HCT116 (cell line): ENCODE measurements around the gene PACSIN2. TPM values are rescaled to one million over a fixed set of nuclear protein-coding genes. Genes with fewer than 3 reads are reported as not detected.

Source experiments
- ATAC-seq: fragments of 200-7000 bp; cut with Tn5 transposase; 2 replicates; pipeline ENCODE4 v1.9.1; 2020; ENCODE audit warnings: mild to moderate bottlenecking, moderate library complexity
- BruUV-seq: library from RNA; stranded (reverse); fragments of 400-500 nt; replicated peaks from 2 replicates; lab custom pipeline; 2021; lab: Mats Ljungman, UMichigan
- CTCF ChIA-PET: fragments of 300-600 bp; sonication (Branson Sonifier 250); formaldehyde crosslinking; loops from one replicate; lab custom pipeline; 2021; ENCODE audit warnings: antibody characterized with exemption; lab: Charles Lee
- POLR2A ChIA-PET: fragments of 300-600, 350-600 bp; sonication (Branson Sonifier 250); formaldehyde crosslinking; loops from one replicate; lab custom pipeline; 2021; ENCODE audit warnings: antibody characterized with exemption; lab: Charles Lee
- RAD21 ChIA-PET, 2 experiments: fragments of 300-600 bp; sonication (Branson Sonifier 250); formaldehyde crosslinking; loops; one replicate each; lab custom pipeline; 2023; ENCODE audit warnings: low total read pairs in 2 of 2; ENCODE audit not compliant: uncharacterized antibody in 2 of 2, unreplicated experiment in 2 of 2, low non-redundant PET in 1 of 2; lab: Charles Lee
- DNase-seq: peaks from one replicate; pipeline ENCODE4 v3.0.0-alpha.2; 2010; ENCODE audit warnings: low read depth, low spot score
- H2AFZ ChIP-seq: fragments of 200-600 bp; shearing (Covaris generic), sonication (generic); 2 replicates; pipeline ENCODE4 v1.6.1; 2017; ENCODE audit warnings: low read depth, mixed run types, mixed read lengths, antibody characterized with exemption, low read length; ENCODE audit not compliant: poor library complexity, severe bottlenecking
- H3K27ac ChIP-seq: 2 replicates; pipeline ENCODE4 v1.5.1; 2012; ENCODE audit warnings: low read depth, low read length
- H3K27me3 ChIP-seq: fragments of 200-600 bp; sonication (generic); 2 replicates; pipeline ENCODE4 v1.6.1; 2016; ENCODE audit warnings: mixed run types, low read length, mixed read lengths; ENCODE audit not compliant: insufficient read depth
- H3K36me3 ChIP-seq, 2 experiments: fragments of 200-500 bp in 1 of 2; fragments of 200-600 bp in 1 of 2; sonication (Bioruptor generic) in 1 of 2; sonication (generic) in 1 of 2; 2 replicates each; pipeline versions ENCODE4 v1.5.1 to v1.6.1; 2014 to 2016; ENCODE audit warnings: low read length in 2 of 2, inconsistent platforms in 1 of 2, mixed read lengths in 1 of 2, mixed run types in 1 of 2; ENCODE audit not compliant: insufficient read depth in 2 of 2, control insufficient read depth in 1 of 2
- H3K4me1 ChIP-seq, 2 experiments: fragments of 200-600 bp in 1 of 2; sonication (generic) in 1 of 2; 2 replicates each; pipeline versions ENCODE4 v1.5.1 to v1.6.1; 2012 to 2017; ENCODE audit warnings: low read length in 2 of 2, inconsistent platforms in 1 of 2, mild to moderate bottlenecking in 1 of 2, mixed read lengths in 1 of 2, mixed run types in 1 of 2, moderate library complexity in 1 of 2; ENCODE audit not compliant: insufficient read depth in 2 of 2, control insufficient read depth in 1 of 2
- H3K4me2 ChIP-seq: fragments of 200-600 bp; sonication (generic); 2 replicates; pipeline ENCODE4 v1.6.1; 2017; ENCODE audit warnings: mixed run types, low read length, mixed read lengths
- H3K4me3 ChIP-seq, 2 experiments: fragments of 200-600 bp in 1 of 2; sonication (generic) in 1 of 2; replicated peaks in 1 of 2; 2 replicates each; pipeline ENCODE4 v1.5.1; 2011 to 2016; ENCODE audit warnings: low read length in 2 of 2, control low read depth in 1 of 2, low read depth in 1 of 2, mild to moderate bottlenecking in 1 of 2, mixed read lengths in 1 of 2, mixed run types in 1 of 2
- H3K79me2 ChIP-seq: fragments of 200-600 bp; sonication (generic); 2 replicates; pipeline ENCODE4 v1.6.1; 2017; ENCODE audit warnings: mild to moderate bottlenecking, mixed run types, low read length, moderate library complexity, mixed read lengths; ENCODE audit not compliant: insufficient read depth
- H3K9ac ChIP-seq: fragments of 200-600 bp; sonication (generic); 2 replicates; pipeline ENCODE4 v1.6.1; 2016; ENCODE audit warnings: low read length, mixed read lengths
- H3K9me2 ChIP-seq: fragments of 200-600 bp; sonication (generic), shearing (Covaris generic); 2 replicates; pipeline ENCODE4 v1.6.1; 2017; ENCODE audit warnings: mixed run types, mild to moderate bottlenecking, moderate library complexity; ENCODE audit not compliant: insufficient read depth
- H3K9me3 ChIP-seq, 2 experiments: fragments of 200-500 bp in 1 of 2; fragments of 200-600 bp in 1 of 2; sonication (Bioruptor generic) in 1 of 2; sonication (generic) in 1 of 2; 2 replicates each; pipeline ENCODE4 v1.6.1; 2014 to 2017; ENCODE audit warnings: low read length in 2 of 2, mixed read lengths in 2 of 2, inconsistent platforms in 1 of 2, low read depth in 1 of 2, mild to moderate bottlenecking in 1 of 2, mixed run types in 1 of 2, moderate library complexity in 1 of 2; ENCODE audit not compliant: control insufficient read depth in 1 of 2, insufficient read depth in 1 of 2
- H4K20me1 ChIP-seq: fragments of 200-600 bp; sonication (generic), shearing (Covaris generic); 2 replicates; pipeline ENCODE4 v1.6.1; 2017; ENCODE audit warnings: mixed run types, mild to moderate bottlenecking, moderate library complexity; ENCODE audit not compliant: insufficient read depth
- CEBPB ChIP-seq: IDR thresholded peaks from 2 replicates; pipeline ENCODE4 v1.6.1; 2012; ENCODE audit warnings: low read depth
- EGR1 ChIP-seq: IDR thresholded peaks from 2 replicates; pipeline ENCODE4 v1.6.1; 2012; ENCODE audit warnings: low read depth
- FOSL1 ChIP-seq: IDR thresholded peaks from 2 replicates; pipeline ENCODE4 v1.6.1; 2012; ENCODE audit warnings: low read depth
- POLR2A ChIP-seq: IDR thresholded peaks from 2 replicates; pipeline ENCODE4 v1.7.0; 2011; ENCODE audit warnings: borderline replicate concordance; ENCODE audit not compliant: insufficient read depth, insufficient read length; ENCODE audit errors: extremely low read depth
- RAD21 ChIP-seq: IDR thresholded peaks from 2 replicates; pipeline ENCODE4 v1.6.1; 2012; ENCODE audit warnings: low read depth, mild to moderate bottlenecking
- YY1 ChIP-seq: IDR thresholded peaks from 2 replicates; pipeline ENCODE4 v1.6.1; 2011; ENCODE audit warnings: low read length, low read depth, moderate library complexity, mild to moderate bottlenecking; ENCODE audit not compliant: insufficient replicate concordance; ENCODE audit errors: extremely low read depth
- ZFX ChIP-seq: fragments of 450-650 bp; IDR thresholded peaks from 2 replicates; pipeline ENCODE4 v1.6.1; 2017
- ZNF274 ChIP-seq: fragments of 200-500 bp; sonication (Bioruptor generic); IDR thresholded peaks from 2 replicates; pipeline ENCODE4 v1.6.1; 2014; ENCODE audit warnings: mild to moderate bottlenecking, low read depth, low read length, inconsistent platforms
- intact Hi-C: fragments of 100-400 bp; cut with micrococcal nuclease; formaldehyde crosslinking; loops from 2 replicates; pipeline ENCODE4 v1.10.0; 2022
- total RNA-seq: library from RNA; stranded (reverse); gene quantifications from one replicate; pipeline ENCODE4 v1.2.1, GENCODE V29; 2021; ENCODE audit not compliant: unreplicated experiment
- TF ChIP-seq, protein P1 (sequence below), 3 experiments: fragments of 200-600 bp in 1 of 3; sonication (generic) in 1 of 3; IDR thresholded peaks in 2 of 3; conservative IDR thresholded peaks in 1 of 3; 2 replicates each; pipeline ENCODE4 v1.5.1; 2012 to 2017; ENCODE audit warnings: low read depth in 2 of 3, low read length in 2 of 3, antibody characterized with exemption in 1 of 3, borderline replicate concordance in 1 of 3, control low read depth in 1 of 3, mild to moderate bottlenecking in 1 of 3, mixed read lengths in 1 of 3, mixed run types in 1 of 3, moderate library complexity in 1 of 3; ENCODE audit not compliant: insufficient read depth in 1 of 3
- TF ChIP-seq, protein P2 (sequence below): IDR thresholded peaks from 2 replicates; pipeline ENCODE4 v1.6.1; 2011; ENCODE audit warnings: mild to moderate bottlenecking, low read length, moderate library complexity; ENCODE audit not compliant: insufficient replicate concordance; ENCODE audit errors: extremely low read depth
- TF ChIP-seq, protein P3 (sequence below): IDR thresholded peaks from 2 replicates; pipeline ENCODE4 v1.6.1; 2012; ENCODE audit warnings: low read depth

Gene PACSIN2
- total RNA-seq, 1 experiment from 2014 or later, result 48.2 TPM

DNA sequence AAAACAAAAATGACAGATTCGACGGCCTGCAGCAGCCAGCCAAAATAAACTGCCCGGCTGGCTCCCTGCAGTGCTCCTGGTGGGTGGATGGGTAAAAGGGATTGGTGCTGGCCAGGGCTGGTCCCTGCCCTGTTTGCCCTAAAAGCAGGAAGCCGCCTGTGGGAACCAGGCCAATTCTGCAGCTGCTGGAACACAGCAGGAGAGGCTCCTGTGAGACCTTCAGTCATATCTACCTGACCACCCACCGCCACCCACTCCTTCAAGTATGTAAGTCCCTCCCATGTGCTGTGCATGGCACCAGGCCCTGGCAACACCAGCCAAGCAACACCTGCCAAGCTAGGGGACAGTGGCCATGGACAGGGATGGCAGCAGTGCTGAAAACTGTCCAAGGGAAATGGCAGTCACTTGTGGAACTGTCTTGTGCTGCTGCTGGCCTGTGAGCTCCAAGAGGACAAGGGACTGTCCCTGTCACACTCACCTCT, 109.2 kb downstream of the PACSIN2 start (continued):
- TF ChIP-seq YY1, result no peak

DNA sequence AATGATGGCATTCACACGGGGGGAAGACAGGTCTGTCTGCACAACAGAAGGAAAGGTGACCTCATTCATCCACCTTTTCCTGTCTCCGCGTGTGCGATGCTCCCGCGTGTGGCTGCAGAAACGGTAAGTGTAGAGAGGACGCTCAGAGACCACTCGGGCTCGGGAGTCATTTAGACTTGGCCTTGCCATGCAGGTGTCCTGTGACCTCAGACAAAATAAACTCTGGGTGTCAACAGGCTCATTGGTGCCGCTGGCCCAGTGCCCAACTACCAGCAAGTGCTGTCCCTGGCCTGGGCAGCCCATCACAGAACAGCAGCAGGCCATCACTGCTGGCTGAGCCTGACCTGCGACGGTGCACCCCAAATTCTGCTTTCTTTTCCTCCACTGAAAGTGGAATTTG, 109.7 kb downstream of the PACSIN2 start:
- Histone ChIP-seq H3K27ac (no peak overlapping the region), H3K36me3 (peaks cover 0 to 2% of the 10 kb centered on the region in 2 experiments; a peak in 2 of 4 replicates), H3K79me2 (peaks cover 3% of the 10 kb centered on the region; the same call in 1 of the 2 replicates), H4K20me1 (no peaks in the 10 kb centered on the region), H2AFZ (no peak overlapping the region), H3K4me1 (peaks cover 0 to 3% of the 10 kb centered on the region in 2 experiments; a peak in 1 of 4 replicates), H3K9ac (no peak overlapping the region), H3K4me3 (no peak overlapping the region), H3K9me2 (no peaks in the 10 kb centered on the region), H3K4me2 (no peak overlapping the region), H3K27me3 (no peaks in the 10 kb centered on the region), H3K9me3 (no peaks in the 10 kb centered on the region)
- DNase-seq (no peak), ATAC-seq (no peak)
- ChIA-PET CTCF (no interaction called here), RAD21 (no interaction called here), POLR2A (no interaction called here)
- intact Hi-C loops, result no loop called here
- BruUV-seq, result no TSS peak
- TF ChIP-seq FOSL1 (no peak), ZNF274 (no peak)

DNA sequence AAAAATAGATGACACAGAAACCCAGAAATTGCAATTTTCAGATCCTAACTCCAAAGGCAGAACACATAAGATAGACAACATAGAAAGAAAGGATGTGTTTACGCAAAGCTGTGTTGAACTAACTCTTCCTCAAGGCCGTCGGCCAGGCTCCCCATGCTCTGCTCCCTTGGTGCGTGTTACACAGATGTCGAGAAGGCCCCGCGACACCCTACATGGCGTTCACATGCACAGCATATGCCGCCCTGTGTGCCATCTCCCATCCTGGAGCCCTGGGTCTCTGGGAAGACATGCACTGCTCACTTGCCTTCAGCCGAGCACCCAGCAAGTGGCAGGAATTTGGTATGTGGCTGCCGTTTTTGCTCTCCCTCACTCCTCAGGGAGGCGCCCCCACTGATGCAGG, 110.9 kb downstream of the PACSIN2 start:
- peaks cover 3% of the 10 kb centered on the region; the same call in 1 of the 2 replicates for H3K79me2 ChIP-seq
- H4K20me1 ChIP-seq, result no peaks in the 10 kb centered on the region
- CTCF ChIA-PET, result no interaction called here
- TF ChIP-seq, protein P1, sequence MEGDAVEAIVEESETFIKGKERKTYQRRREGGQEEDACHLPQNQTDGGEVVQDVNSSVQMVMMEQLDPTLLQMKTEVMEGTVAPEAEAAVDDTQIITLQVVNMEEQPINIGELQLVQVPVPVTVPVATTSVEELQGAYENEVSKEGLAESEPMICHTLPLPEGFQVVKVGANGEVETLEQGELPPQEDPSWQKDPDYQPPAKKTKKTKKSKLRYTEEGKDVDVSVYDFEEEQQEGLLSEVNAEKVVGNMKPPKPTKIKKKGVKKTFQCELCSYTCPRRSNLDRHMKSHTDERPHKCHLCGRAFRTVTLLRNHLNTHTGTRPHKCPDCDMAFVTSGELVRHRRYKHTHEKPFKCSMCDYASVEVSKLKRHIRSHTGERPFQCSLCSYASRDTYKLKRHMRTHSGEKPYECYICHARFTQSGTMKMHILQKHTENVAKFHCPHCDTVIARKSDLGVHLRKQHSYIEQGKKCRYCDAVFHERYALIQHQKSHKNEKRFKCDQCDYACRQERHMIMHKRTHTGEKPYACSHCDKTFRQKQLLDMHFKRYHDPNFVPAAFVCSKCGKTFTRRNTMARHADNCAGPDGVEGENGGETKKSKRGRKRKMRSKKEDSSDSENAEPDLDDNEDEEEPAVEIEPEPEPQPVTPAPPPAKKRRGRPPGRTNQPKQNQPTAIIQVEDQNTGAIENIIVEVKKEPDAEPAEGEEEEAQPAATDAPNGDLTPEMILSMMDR (IDR thresholded peaks at IDR 0.05 in 2 of 3, conservative IDR thresholded peaks at IDR 0.05 in 1 of 3; ENCODE audit: borderline replicate concordance in 1 of 3, insufficient read depth in 1 of 3, low read depth in 2 of 3, low read length in 2 of 3), result no peak
- TF ChIP-seq POLR2A (no peak), EGR1 (no peak), ZFX (no peak), CEBPB (no peak), RAD21 (no peak)
- TF ChIP-seq, protein P2, sequence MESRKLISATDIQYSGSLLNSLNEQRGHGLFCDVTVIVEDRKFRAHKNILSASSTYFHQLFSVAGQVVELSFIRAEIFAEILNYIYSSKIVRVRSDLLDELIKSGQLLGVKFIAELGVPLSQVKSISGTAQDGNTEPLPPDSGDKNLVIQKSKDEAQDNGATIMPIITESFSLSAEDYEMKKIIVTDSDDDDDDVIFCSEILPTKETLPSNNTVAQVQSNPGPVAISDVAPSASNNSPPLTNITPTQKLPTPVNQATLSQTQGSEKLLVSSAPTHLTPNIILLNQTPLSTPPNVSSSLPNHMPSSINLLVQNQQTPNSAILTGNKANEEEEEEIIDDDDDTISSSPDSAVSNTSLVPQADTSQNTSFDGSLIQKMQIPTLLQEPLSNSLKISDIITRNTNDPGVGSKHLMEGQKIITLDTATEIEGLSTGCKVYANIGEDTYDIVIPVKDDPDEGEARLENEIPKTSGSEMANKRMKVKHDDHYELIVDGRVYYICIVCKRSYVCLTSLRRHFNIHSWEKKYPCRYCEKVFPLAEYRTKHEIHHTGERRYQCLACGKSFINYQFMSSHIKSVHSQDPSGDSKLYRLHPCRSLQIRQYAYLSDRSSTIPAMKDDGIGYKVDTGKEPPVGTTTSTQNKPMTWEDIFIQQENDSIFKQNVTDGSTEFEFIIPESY, result no peak
- TF ChIP-seq, protein P3, sequence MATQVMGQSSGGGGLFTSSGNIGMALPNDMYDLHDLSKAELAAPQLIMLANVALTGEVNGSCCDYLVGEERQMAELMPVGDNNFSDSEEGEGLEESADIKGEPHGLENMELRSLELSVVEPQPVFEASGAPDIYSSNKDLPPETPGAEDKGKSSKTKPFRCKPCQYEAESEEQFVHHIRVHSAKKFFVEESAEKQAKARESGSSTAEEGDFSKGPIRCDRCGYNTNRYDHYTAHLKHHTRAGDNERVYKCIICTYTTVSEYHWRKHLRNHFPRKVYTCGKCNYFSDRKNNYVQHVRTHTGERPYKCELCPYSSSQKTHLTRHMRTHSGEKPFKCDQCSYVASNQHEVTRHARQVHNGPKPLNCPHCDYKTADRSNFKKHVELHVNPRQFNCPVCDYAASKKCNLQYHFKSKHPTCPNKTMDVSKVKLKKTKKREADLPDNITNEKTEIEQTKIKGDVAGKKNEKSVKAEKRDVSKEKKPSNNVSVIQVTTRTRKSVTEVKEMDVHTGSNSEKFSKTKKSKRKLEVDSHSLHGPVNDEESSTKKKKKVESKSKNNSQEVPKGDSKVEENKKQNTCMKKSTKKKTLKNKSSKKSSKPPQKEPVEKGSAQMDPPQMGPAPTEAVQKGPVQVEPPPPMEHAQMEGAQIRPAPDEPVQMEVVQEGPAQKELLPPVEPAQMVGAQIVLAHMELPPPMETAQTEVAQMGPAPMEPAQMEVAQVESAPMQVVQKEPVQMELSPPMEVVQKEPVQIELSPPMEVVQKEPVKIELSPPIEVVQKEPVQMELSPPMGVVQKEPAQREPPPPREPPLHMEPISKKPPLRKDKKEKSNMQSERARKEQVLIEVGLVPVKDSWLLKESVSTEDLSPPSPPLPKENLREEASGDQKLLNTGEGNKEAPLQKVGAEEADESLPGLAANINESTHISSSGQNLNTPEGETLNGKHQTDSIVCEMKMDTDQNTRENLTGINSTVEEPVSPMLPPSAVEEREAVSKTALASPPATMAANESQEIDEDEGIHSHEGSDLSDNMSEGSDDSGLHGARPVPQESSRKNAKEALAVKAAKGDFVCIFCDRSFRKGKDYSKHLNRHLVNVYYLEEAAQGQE, result no peak

More for the DNA sequence above, 110.9 kb downstream of the PACSIN2 start:
- BruUV-seq, result no TSS peak
- no peak overlapping the region for H3K4me2 ChIP-seq
- ChIA-PET POLR2A (no interaction called here), RAD21 (no interaction called here)
- no peak overlapping the region for H2AFZ ChIP-seq
- intact Hi-C loops, result no loop called here
- no peak overlapping the region for H3K9ac ChIP-seq
- peaks cover 0 to 3% of the 10 kb centered on the region in 2 experiments; a peak in 1 of 4 replicates for H3K4me1 ChIP-seq
- DNase-seq (no peak), ATAC-seq (no peak)
- no peaks in the 10 kb centered on the region for H3K9me3 ChIP-seq
- H3K9me2 ChIP-seq, result no peaks in the 10 kb centered on the region
- no peak overlapping the region for H3K4me3 ChIP-seq
- H3K27me3 ChIP-seq, result no peaks in the 10 kb centered on the region
- no peaks in the 10 kb centered on the region; a peak in 1 of 4 replicates for H3K36me3 ChIP-seq
- H3K27ac ChIP-seq, result no peak overlapping the region
